ENCODE measurements around the gene DRP2. TPM values are rescaled to one million over a fixed set of nuclear protein-coding genes. Genes with fewer than 3 reads are reported as not detected.

DRP2 gene
- total RNA-seq, 1 experiment from 2014 or later = 0.94 TPM

DNA sequence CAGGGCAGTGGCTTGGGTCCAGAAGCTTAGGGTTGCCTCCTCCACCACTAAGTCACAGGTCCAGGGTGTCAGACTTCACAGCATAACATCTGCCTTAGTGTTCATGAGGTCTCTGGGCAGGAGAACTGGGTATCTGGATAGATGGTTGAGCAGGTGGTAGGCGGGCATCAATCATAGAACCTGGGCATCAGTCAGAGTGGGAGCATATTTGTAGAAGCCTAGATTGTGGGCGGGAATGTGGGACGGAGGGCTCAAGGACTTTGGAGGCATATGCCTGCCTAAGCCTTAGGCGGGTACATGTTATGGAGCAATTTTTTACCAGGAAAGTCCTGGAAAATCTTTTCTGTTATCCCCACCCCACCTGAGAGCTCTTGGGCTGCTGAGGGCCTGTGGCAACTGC is 43.0 kb downstream of the DRP2 start:
- no peak overlapping the region for H2AFZ ChIP-seq
- ChIA-PET CTCF (no interaction called here), POLR2A (ENCODE audit: unreplicated experiment) (no interaction called here)
- no peaks in the 10 kb centered on the region for H3K4me1 ChIP-seq (replicated peaks; ENCODE audit: insufficient read depth)
- no peaks in the 10 kb centered on the region for H3K36me3 ChIP-seq (ENCODE audit: low read depth)
- intact Hi-C loops (cut with micrococcal nuclease; ENCODE audit: unreplicated experiment) = no loop called here
- no peaks in the 10 kb centered on the region for H4K20me1 ChIP-seq (ENCODE audit: insufficient read depth)
- no peaks in the 10 kb centered on the region for H3K9me2 ChIP-seq (ENCODE audit: insufficient read depth)
- BruUV-seq (replicated peaks) = no TSS peak
- no peak overlapping the region for H3K4me2 ChIP-seq
- no peaks in the 10 kb centered on the region for H3F3A ChIP-seq (ENCODE audit: insufficient read depth, low read depth)
- no peaks in the 10 kb centered on the region for H3K79me2 ChIP-seq (ENCODE audit: low read depth)
- H3K27ac ChIP-seq = no peak overlapping the region
- H3K4me3 ChIP-seq = no peak overlapping the region
- H3K27me3 ChIP-seq (ENCODE audit: insufficient read depth, low read depth) = no peaks in the 10 kb centered on the region
- TF ChIP-seq, protein P1, sequence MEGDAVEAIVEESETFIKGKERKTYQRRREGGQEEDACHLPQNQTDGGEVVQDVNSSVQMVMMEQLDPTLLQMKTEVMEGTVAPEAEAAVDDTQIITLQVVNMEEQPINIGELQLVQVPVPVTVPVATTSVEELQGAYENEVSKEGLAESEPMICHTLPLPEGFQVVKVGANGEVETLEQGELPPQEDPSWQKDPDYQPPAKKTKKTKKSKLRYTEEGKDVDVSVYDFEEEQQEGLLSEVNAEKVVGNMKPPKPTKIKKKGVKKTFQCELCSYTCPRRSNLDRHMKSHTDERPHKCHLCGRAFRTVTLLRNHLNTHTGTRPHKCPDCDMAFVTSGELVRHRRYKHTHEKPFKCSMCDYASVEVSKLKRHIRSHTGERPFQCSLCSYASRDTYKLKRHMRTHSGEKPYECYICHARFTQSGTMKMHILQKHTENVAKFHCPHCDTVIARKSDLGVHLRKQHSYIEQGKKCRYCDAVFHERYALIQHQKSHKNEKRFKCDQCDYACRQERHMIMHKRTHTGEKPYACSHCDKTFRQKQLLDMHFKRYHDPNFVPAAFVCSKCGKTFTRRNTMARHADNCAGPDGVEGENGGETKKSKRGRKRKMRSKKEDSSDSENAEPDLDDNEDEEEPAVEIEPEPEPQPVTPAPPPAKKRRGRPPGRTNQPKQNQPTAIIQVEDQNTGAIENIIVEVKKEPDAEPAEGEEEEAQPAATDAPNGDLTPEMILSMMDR (conservative IDR thresholded peaks at IDR 0.05) = no peak
- no peak for TF ChIP-seq EZH2 (IDR thresholded peaks at IDR 0.05; ENCODE audit: low read depth)
- DNase-seq = no peak
- H3K9me3 ChIP-seq (ENCODE audit: insufficient read depth, low read depth) = no peaks in the 10 kb centered on the region

- no peaks in the 10 kb centered on the region for H3K79me2 ChIP-seq (ENCODE audit: low read depth)
- H3K27ac ChIP-seq = no peak overlapping the region
- intact Hi-C loops (cut with micrococcal nuclease; ENCODE audit: unreplicated experiment) = no loop called here
- H3K9me2 ChIP-seq (ENCODE audit: insufficient read depth) = no peaks in the 10 kb centered on the region
- ChIA-PET CTCF (no interaction called here), POLR2A (ENCODE audit: unreplicated experiment) (no interaction called here)
- no peaks in the 10 kb centered on the region for H3K4me1 ChIP-seq (replicated peaks; ENCODE audit: insufficient read depth)
- H3K27me3 ChIP-seq (ENCODE audit: insufficient read depth, low read depth) = no peaks in the 10 kb centered on the region
- no peak for TF ChIP-seq EZH2 (IDR thresholded peaks at IDR 0.05; ENCODE audit: low read depth)
- H2AFZ ChIP-seq = no peak overlapping the region
- H3F3A ChIP-seq (ENCODE audit: insufficient read depth, low read depth) = no peaks in the 10 kb centered on the region
- no peak for DNase-seq
- no peaks in the 10 kb centered on the region for H4K20me1 ChIP-seq (ENCODE audit: insufficient read depth)
- H3K4me3 ChIP-seq = no peak overlapping the region
- no TSS peak for BruUV-seq (replicated peaks)
- H3K4me2 ChIP-seq = no peak overlapping the region
- no peaks in the 10 kb centered on the region for H3K36me3 ChIP-seq (ENCODE audit: low read depth)
- H3K9me3 ChIP-seq (ENCODE audit: insufficient read depth, low read depth) = no peaks in the 10 kb centered on the region
Measured at GRCh38 chrX:101263766-101264165, 44.2 kb downstream of the DRP2 start.

- H3K4me3 ChIP-seq = no peak overlapping the region
- no peak overlapping the region for H3K27ac ChIP-seq
- intact Hi-C loops (cut with micrococcal nuclease; ENCODE audit: unreplicated experiment) = no loop called here
- TF ChIP-seq, protein P1 (conservative IDR thresholded peaks at IDR 0.05) = no peak
- no peak for TF ChIP-seq EZH2 (IDR thresholded peaks at IDR 0.05; ENCODE audit: low read depth)
- H3K9me2 ChIP-seq (ENCODE audit: insufficient read depth) = no peaks in the 10 kb centered on the region
- BruUV-seq (replicated peaks) = no TSS peak
- H3K4me1 ChIP-seq (replicated peaks; ENCODE audit: insufficient read depth) = no peaks in the 10 kb centered on the region
- no peak overlapping the region for H3K4me2 ChIP-seq
- no peak for DNase-seq
- no peaks in the 10 kb centered on the region for H3F3A ChIP-seq (ENCODE audit: insufficient read depth, low read depth)
- H2AFZ ChIP-seq = no peak overlapping the region
- no peaks in the 10 kb centered on the region for H4K20me1 ChIP-seq (ENCODE audit: insufficient read depth)
- no peaks in the 10 kb centered on the region for H3K79me2 ChIP-seq (ENCODE audit: low read depth)
- H3K9me3 ChIP-seq (ENCODE audit: insufficient read depth, low read depth) = no peaks in the 10 kb centered on the region
- H3K36me3 ChIP-seq (ENCODE audit: low read depth) = no peaks in the 10 kb centered on the region
- no peaks in the 10 kb centered on the region for H3K27me3 ChIP-seq (ENCODE audit: insufficient read depth, low read depth)
- CTCF ChIA-PET = no interaction called here
- POLR2A ChIA-PET (ENCODE audit: unreplicated experiment) = no interaction called here
Measured at GRCh38 chrX:101265869-101266428, 46.4 kb downstream of the DRP2 start.

GRCh38 chrX:101274198-101274597 is 54.6 kb downstream of the DRP2 start:
- intact Hi-C loops (cut with micrococcal nuclease; ENCODE audit: unreplicated experiment) = no loop called here
- POLR2A ChIA-PET (ENCODE audit: unreplicated experiment) = no interaction called here
- DNase-seq = no peak
- Histone ChIP-seq H2AFZ (no peak overlapping the region), H3K36me3 (ENCODE audit: low read depth) (no peaks in the 10 kb centered on the region), H3K79me2 (ENCODE audit: low read depth) (no peaks in the 10 kb centered on the region), H3K4me2 (no peak overlapping the region), H3K4me3 (no peak overlapping the region), H3K4me1 (replicated peaks; ENCODE audit: insufficient read depth) (no peaks in the 10 kb centered on the region), H4K20me1 (ENCODE audit: insufficient read depth) (no peaks in the 10 kb centered on the region), H3K9me3 (ENCODE audit: insufficient read depth, low read depth) (no peaks in the 10 kb centered on the region), H3K27me3 (ENCODE audit: insufficient read depth, low read depth) (no peaks in the 10 kb centered on the region), H3F3A (ENCODE audit: insufficient read depth, low read depth) (no peaks in the 10 kb centered on the region), H3K9me2 (ENCODE audit: insufficient read depth) (no peaks in the 10 kb centered on the region), H3K27ac (no peak overlapping the region)
- TF ChIP-seq EZH2 (IDR thresholded peaks at IDR 0.05; ENCODE audit: low read depth) = no peak
- TF ChIP-seq, protein P1 (conservative IDR thresholded peaks at IDR 0.05) = no peak
- CTCF ChIA-PET = no interaction called here
- BruUV-seq (replicated peaks) = no TSS peak

All from PC-9 (cell line).